GM23248 (cell line): ENCODE data around the gene ATP10A. TPM values are rescaled to one million over a fixed set of nuclear protein-coding genes. Genes with fewer than 3 reads are reported as not detected.

Experiments used
- DNase-seq: peaks from one replicate; pipeline ENCODE4 v3.0.0-alpha.2; 2015
- H2AFZ ChIP-seq: fragments of 200-600 bp; sonication (generic); 2 replicates; pipeline ENCODE4 v1.6.1; 2016; ENCODE audit warnings: antibody characterized with exemption
- H3F3A ChIP-seq: fragments of 200-600 bp; sonication (generic); 2 replicates; pipeline ENCODE4 v1.6.1; 2016; ENCODE audit warnings: mild to moderate bottlenecking, antibody characterized with exemption, mixed run types; ENCODE audit not compliant: insufficient read depth
- H3K27ac ChIP-seq: fragments of 200-600 bp; sonication (generic); 2 replicates; pipeline ENCODE4 v1.5.1; 2016; ENCODE audit warnings: mild to moderate bottlenecking
- H3K27me3 ChIP-seq: fragments of 200-600 bp; sonication (generic); replicated peaks from 2 replicates; pipeline ENCODE4 v1.6.1; 2016; ENCODE audit warnings: mild to moderate bottlenecking; ENCODE audit not compliant: insufficient read depth
- H3K36me3 ChIP-seq: fragments of 200-600 bp; sonication (generic); 2 replicates; pipeline ENCODE4 v1.6.1; 2016; ENCODE audit warnings: low read depth, mild to moderate bottlenecking
- H3K4me1 ChIP-seq: fragments of 200-600 bp; sonication (generic); 2 replicates; pipeline ENCODE4 v1.6.1; 2016; ENCODE audit warnings: mild to moderate bottlenecking; ENCODE audit not compliant: insufficient read depth
- H3K4me2 ChIP-seq: fragments of 200-600 bp; sonication (generic); one replicate; pipeline ENCODE4 v1.6.1; 2016; ENCODE audit warnings: mild to moderate bottlenecking; ENCODE audit not compliant: unreplicated experiment
- H3K4me3 ChIP-seq: fragments of 200-600 bp; sonication (generic); 2 replicates; pipeline ENCODE4 v1.5.1; 2016; ENCODE audit warnings: mild to moderate bottlenecking
- H3K79me2 ChIP-seq: fragments of 200-600 bp; sonication (generic); 2 replicates; pipeline ENCODE4 v1.6.1; 2016; ENCODE audit warnings: mild to moderate bottlenecking; ENCODE audit not compliant: insufficient read depth
- H3K9ac ChIP-seq: fragments of 200-600 bp; sonication (generic); 2 replicates; pipeline ENCODE4 v1.6.1; 2016; ENCODE audit warnings: mild to moderate bottlenecking
- H3K9me2 ChIP-seq: fragments of 200-600 bp; sonication (generic); 2 replicates; pipeline ENCODE4 v1.6.1; 2016; ENCODE audit warnings: mixed run types, mild to moderate bottlenecking, moderate library complexity; ENCODE audit not compliant: insufficient read depth
- H3K9me3 ChIP-seq: fragments of 200-600 bp; sonication (generic); one replicate; pipeline ENCODE4 v1.6.1; 2017; ENCODE audit warnings: low read depth
- H4K20me1 ChIP-seq: fragments of 200-600 bp; sonication (generic); 2 replicates; pipeline ENCODE4 v1.6.0; 2016; ENCODE audit not compliant: insufficient read depth
- EZH2 ChIP-seq: fragments of 200-600 bp; sonication (generic); IDR thresholded peaks from 2 replicates; pipeline ENCODE4 v1.6.1; 2018; ENCODE audit warnings: antibody characterized with exemption, mild to moderate bottlenecking; ENCODE audit not compliant: insufficient read depth, poor library complexity, severe bottlenecking
- EZH2phosphoT487 ChIP-seq: fragments of 200-600 bp; sonication (generic); IDR thresholded peaks from 2 replicates; pipeline ENCODE4 v1.6.1; 2018; ENCODE audit warnings: antibody characterized with exemption, moderate library complexity, mild to moderate bottlenecking, low read depth; ENCODE audit not compliant: insufficient read depth
- WGBS, 2 experiments: methylation state at CpG; one replicate each; pipeline ENCODE4 v1.1.6; 2015 to 2017; ENCODE audit warnings: low lambda C conversion rate in 2 of 2, low coverage in 1 of 2; ENCODE audit errors: missing lambda C conversion rate in 2 of 2; 5-methylcytosine and 5-hydroxymethylcytosine counted together
- in situ Hi-C: fragments of 300-500 bp; cut with MboI; formaldehyde crosslinking; loops from 2 replicates; pipeline ENCODE4 v1.15.0; 2020
- polyA plus RNA-seq: library from polyadenylated mRNA; unstranded; fragments of >200 nt; fragmentation: Nextera tagmentation; extraction: Ambion mirVana; gene quantifications from 2 replicates; pipeline ENCODE4 v1.2.1, GENCODE V29; 2016
- total RNA-seq: library from RNA; depleted of rRNA; stranded (reverse); fragments of >200 nt; shearing (Covaris generic); gene quantifications from 2 replicates; pipeline ENCODE4 v1.2.3, GENCODE V29; 2014

The ATP10A gene
- total and polyA plus RNA-seq, 2 experiments from 2014 or later = 20.4 to 64.1 TPM

- in situ Hi-C loops = no loop called here
- no peak for DNase-seq
- H3K4me1 ChIP-seq = peaks cover 49% of the 10 kb centered on the region
Measured at GRCh38 chr15:25792128-25792527, 71.0 kb downstream of the ATP10A start.

GRCh38 chr15:25790000-25790660 lies 73.0 kb downstream of the ATP10A start:
- Histone ChIP-seq H3K79me2 (peaks cover 64% of the 10 kb centered on the region), H3K4me1 (peaks cover 58% of the 10 kb centered on the region), H3F3A (peaks cover 56% of the 10 kb centered on the region), H3K9ac (peak overlapping the region; percentile 85), H3K9me2 (no peaks in the 10 kb centered on the region), H2AFZ (no peak overlapping the region), H3K27ac (peak overlapping the region; percentile 99), H3K27me3 (no peaks in the 10 kb centered on the region), H3K36me3 (no peaks in the 10 kb centered on the region), H4K20me1 (no peaks in the 10 kb centered on the region), H3K9me3 (no peaks in the 10 kb centered on the region), H3K4me2 (peak overlapping the region; percentile 96), H3K4me3 (peak overlapping the region; percentile 64)
- in situ Hi-C loops = no loop called here
- TF ChIP-seq EZH2 (no peak), EZH2phosphoT487 (no peak)
- peak; percentile 98 for DNase-seq
- WGBS, 2 experiments = 1% methylated on average over 7 of the region's 7 CpGs

More at GRCh38 chr15:25792128-25792527, 71.0 kb downstream of the ATP10A start:
- H3K9me2 ChIP-seq = no peaks in the 10 kb centered on the region
- TF ChIP-seq EZH2 (no peak), EZH2phosphoT487 (no peak)
- H3F3A ChIP-seq = peaks cover 43% of the 10 kb centered on the region
- peak overlapping the region; percentile 99 for H3K27ac ChIP-seq
- peak overlapping the region; percentile 85; the same call in 1 of the 2 replicates for H3K9ac ChIP-seq
- no peak overlapping the region for H2AFZ ChIP-seq
- H4K20me1 ChIP-seq = no peaks in the 10 kb centered on the region
- no peaks in the 10 kb centered on the region for H3K36me3 ChIP-seq
- H3K4me3 ChIP-seq = no peak overlapping the region
- H3K4me2 ChIP-seq = no peak overlapping the region
- H3K27me3 ChIP-seq = no peaks in the 10 kb centered on the region
- peaks cover 69% of the 10 kb centered on the region for H3K79me2 ChIP-seq
- WGBS, 2 experiments = 92 to 93% methylated on average over 3 of the region's 3 CpGs
- H3K9me3 ChIP-seq = no peaks in the 10 kb centered on the region

GRCh38 chr15:25789616-25789999 lies 73.5 kb downstream of the ATP10A start:
- Histone ChIP-seq H3K4me1 (peaks cover 64% of the 10 kb centered on the region), H3K9me3 (no peaks in the 10 kb centered on the region), H3K27me3 (no peaks in the 10 kb centered on the region), H3K9ac (peak overlapping the region; percentile 85), H3K79me2 (peaks cover 64% of the 10 kb centered on the region), H3K36me3 (no peaks in the 10 kb centered on the region), H3F3A (peaks cover 62% of the 10 kb centered on the region), H3K27ac (peak overlapping the region; percentile 99), H4K20me1 (no peaks in the 10 kb centered on the region), H3K4me3 (peak overlapping the region; percentile 42), H2AFZ (no peak overlapping the region), H3K9me2 (no peaks in the 10 kb centered on the region), H3K4me2 (peak overlapping the region; percentile 71)
- no peak for TF ChIP-seq EZH2phosphoT487
- no peak for TF ChIP-seq EZH2
- DNase-seq = peak; percentile 67
- in situ Hi-C loops = no loop called here
- 0 to 1% methylated on average over 5 of the region's 5 CpGs for WGBS, 2 experiments

DNA sequence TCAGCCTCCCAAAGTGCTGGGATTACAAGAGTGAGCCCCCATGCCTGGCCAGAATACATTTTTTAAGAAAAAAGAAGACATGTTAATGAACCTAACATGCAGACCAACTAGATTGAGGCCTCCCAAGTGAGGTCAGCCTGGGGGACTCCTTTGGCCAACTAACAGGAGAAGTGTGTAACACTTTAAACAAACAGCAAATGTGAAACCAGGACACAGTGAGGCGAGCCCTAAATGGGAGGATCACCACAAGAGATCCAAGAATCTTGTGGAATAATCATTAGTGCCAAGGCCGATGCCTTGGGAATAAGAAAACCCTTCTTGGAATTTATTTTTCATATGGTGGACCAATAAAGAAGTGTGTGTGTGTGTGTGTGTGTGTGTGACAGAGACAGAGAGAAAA lies 73.9 kb downstream of the ATP10A start:
- H3K27ac ChIP-seq = peak overlapping the region; percentile 99
- peaks cover 63% of the 10 kb centered on the region for H3K79me2 ChIP-seq
- peaks cover 68% of the 10 kb centered on the region for H3K4me1 ChIP-seq
- no peaks in the 10 kb centered on the region for H4K20me1 ChIP-seq
- no peaks in the 10 kb centered on the region for H3K9me2 ChIP-seq
- no peaks in the 10 kb centered on the region for H3K36me3 ChIP-seq
- no peaks in the 10 kb centered on the region for H3K27me3 ChIP-seq
- WGBS, 2 experiments = 4 to 10% methylated on average over 2 of the region's 2 CpGs
- H3K9ac ChIP-seq = peak overlapping the region; percentile 85
- H2AFZ ChIP-seq = no peak overlapping the region
- TF ChIP-seq EZH2 (no peak), EZH2phosphoT487 (no peak)
- H3K4me2 ChIP-seq = peak overlapping the region; percentile 71
- in situ Hi-C loops = no loop called here
- H3F3A ChIP-seq = peaks cover 66% of the 10 kb centered on the region
- H3K9me3 ChIP-seq = no peaks in the 10 kb centered on the region
- peak overlapping the region; percentile 42 for H3K4me3 ChIP-seq
- DNase-seq = peak; percentile 78
